Measurements from ENCODE around the gene DDAH2. TPM values are rescaled to one million over a fixed set of nuclear protein-coding genes. Genes with fewer than 3 reads are reported as not detected.
A peak's percentile ranks its signal among the peaks of the same experiment; 100 is the strongest.

The DDAH2 gene
- total and polyA plus RNA-seq, 10 of the 15 experiments (the other 5 are each of a cell fraction or from before 2014, with no cell fraction given), result 0.35 to 9.9 (median 6.2) TPM

GRCh38 chr6:31702819-31703716 is 26.0 kb downstream of the DDAH2 start, which contains the start of gene ABHD16A (continued):
- TF ChIP-seq ZZZ3 (IDR thresholded peaks at IDR 0.05; ENCODE audit: control insufficient read depth, insufficient read length, low read depth) (no peak), MXI1 (IDR thresholded peaks at IDR 0.05; ENCODE audit: low read depth, low read length) (peak; percentile 100), MTA2 (IDR thresholded peaks at IDR 0.05; ENCODE audit: low read depth) (0 out of 2 replicates have a peak, but pooled peaks have one; percentile 25), KLF5 (IDR thresholded peaks at IDR 0.05; ENCODE audit: partially characterized antibody) (peak; percentile 98), NFYB (IDR thresholded peaks at IDR 0.05; ENCODE audit: insufficient read depth, low read depth, low read length) (0 out of 2 replicates have a peak, but pooled peaks have one; percentile 8), STAT3 (IDR thresholded peaks at IDR 0.05; ENCODE audit: low read depth, low read length) (no peak), WRNIP1 (IDR thresholded peaks at IDR 0.05; ENCODE audit: borderline replicate concordance, low read depth, low read length) (no peak; the same call in 1 of the 2 replicates), PBX3 (IDR thresholded peaks at IDR 0.05; ENCODE audit: insufficient replicate concordance, low read depth, low read length) (no peak), ETV6 (conservative IDR thresholded peaks at IDR 0.05 in 1 of 2, IDR thresholded peaks at IDR 0.05 in 1 of 2; ENCODE audit: borderline replicate concordance in 1 of 2, low read depth in 1 of 2) (no peak), GABPA (IDR thresholded peaks at IDR 0.05; ENCODE audit: low read depth) (peak; percentile 23; the same call in 1 of the 2 replicates), CBX5 (IDR thresholded peaks at IDR 0.05; ENCODE audit: low read depth) (no peak), RUNX3 (IDR thresholded peaks at IDR 0.05; ENCODE audit: low read length) (peak; percentile 67), BRCA1 (IDR thresholded peaks at IDR 0.05; ENCODE audit: low read depth, low read length) (no peak), BMI1 (IDR thresholded peaks at IDR 0.05; ENCODE audit: borderline replicate concordance) (no peak), USF2 (IDR thresholded peaks at IDR 0.05; ENCODE audit: borderline replicate concordance, low read depth, low read length) (no peak), PRDM15 (CRISPR knock-in tag; IDR thresholded peaks at IDR 0.05) (no peak), BCL11A (IDR thresholded peaks at IDR 0.05; ENCODE audit: low read depth, low read length) (0 out of 2 replicates have a peak, but pooled peaks have one; percentile 7), RB1 (IDR thresholded peaks at IDR 0.05; ENCODE audit: borderline replicate concordance) (no peak), SP1 (IDR thresholded peaks at IDR 0.05; ENCODE audit: low read depth, low read length) (no peak), MYC (IDR thresholded peaks at IDR 0.05; ENCODE audit: insufficient read depth, insufficient read length, insufficient replicate concordance, low read length, severe bottlenecking) (no peak), ATF2 (IDR thresholded peaks at IDR 0.05; ENCODE audit: low read length) (no peak), MAX (IDR thresholded peaks at IDR 0.05; ENCODE audit: low read depth, low read length) (no peak; the same call in none of the 2 replicates)
